ENCODE results near the gene KRT77. TPM values are rescaled to one million over a fixed set of nuclear protein-coding genes. Genes with fewer than 3 reads are reported as not detected.

The KRT77 gene
- polyA plus RNA-seq, 2 donors, result 0.06 TPM; not detected in 1

DNA sequence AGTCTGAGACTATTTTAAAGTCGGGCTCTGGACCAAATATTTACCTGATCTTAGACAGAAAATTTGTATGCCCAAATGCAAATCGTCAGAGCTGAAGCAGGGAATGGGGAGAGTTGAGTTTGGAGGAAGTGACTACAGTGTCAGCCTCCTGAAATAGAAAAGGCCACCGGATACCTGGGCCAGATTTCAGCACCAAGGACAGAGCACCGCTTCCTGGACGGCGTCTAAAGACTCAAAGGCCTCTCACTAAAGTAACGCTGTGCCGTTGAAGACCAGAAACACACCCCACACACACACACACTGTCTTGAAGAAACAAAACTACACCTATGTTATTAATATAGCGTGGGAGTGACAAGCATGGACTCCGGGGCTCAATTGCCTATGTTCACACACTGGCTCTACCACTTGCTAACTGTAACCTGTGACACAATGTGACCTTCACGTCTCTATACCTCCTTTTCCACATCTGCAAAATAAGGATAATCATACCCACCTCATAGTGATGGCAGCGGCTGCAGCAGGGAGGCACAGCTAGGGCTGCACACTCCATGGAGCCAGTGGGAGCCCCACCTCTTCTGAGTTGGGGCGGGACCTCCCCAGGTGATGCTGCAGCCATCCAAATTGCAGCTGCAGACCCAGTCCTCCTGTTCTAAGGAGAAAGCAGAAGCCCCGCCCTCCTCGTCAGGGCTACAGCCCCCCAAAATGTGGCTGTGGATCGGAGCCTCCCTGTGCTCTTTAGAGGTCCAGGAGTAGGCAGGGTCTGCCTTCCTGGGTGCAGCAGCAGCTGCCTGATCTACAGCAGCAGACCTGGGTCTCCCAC, 38.3 kb upstream of the KRT77 start:
- no peak overlapping the region for H3K4me3 ChIP-seq (ENCODE audit: low read depth in 1 of 2, low read length in 2 of 2)
- H3K9me3 ChIP-seq (ENCODE audit: control insufficient read depth in 2 of 2, insufficient read depth in 1 of 2, low read depth in 1 of 2, low read length in 1 of 2), result peaks cover 0 to 2% of the 10 kb centered on the region in 2 donors
- 18 to 20% methylated on average over 16 of the region's 16 CpGs for WGBS, 2 donors
- no peak overlapping the region for H3K27ac ChIP-seq (ENCODE audit: low read depth in 2 of 2, low read length in 1 of 2)
- H3K36me3 ChIP-seq (ENCODE audit: control insufficient read depth in 2 of 2, insufficient read depth in 2 of 2, low read length in 1 of 2), result no peaks in the 10 kb centered on the region
- no peaks in the 10 kb centered on the region for H3K4me1 ChIP-seq (ENCODE audit: control insufficient read depth in 2 of 2, insufficient read depth in 2 of 2, low read length in 1 of 2)
- peaks cover 0 to 6% of the 10 kb centered on the region in 2 donors for H3K27me3 ChIP-seq (ENCODE audit: control insufficient read depth in 1 of 2, insufficient read depth in 2 of 2, low read length in 2 of 2)

DNA sequence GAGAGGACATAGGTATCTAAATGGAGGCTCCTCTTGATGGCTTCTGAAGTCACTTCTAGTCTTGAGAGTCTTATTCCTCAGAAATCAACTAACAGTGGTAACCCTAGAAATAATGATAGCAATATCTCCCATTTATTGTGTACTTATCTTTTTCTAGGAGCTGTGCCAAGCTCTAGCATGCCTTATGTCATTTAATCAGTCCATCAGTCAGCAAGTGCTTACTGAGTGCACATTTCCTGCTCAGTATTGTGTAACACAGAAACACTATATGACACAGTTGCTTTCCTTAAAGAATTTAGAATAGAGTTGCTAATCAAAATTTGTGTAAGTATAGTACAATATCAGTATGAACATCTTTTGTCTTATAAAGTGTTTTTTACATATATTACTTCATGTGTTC, 37.3 kb upstream of the KRT77 start:
- H3K36me3 ChIP-seq (ENCODE audit: control insufficient read depth in 2 of 2, insufficient read depth in 2 of 2, low read length in 1 of 2), result no peaks in the 10 kb centered on the region
- no peak overlapping the region for H3K4me3 ChIP-seq (ENCODE audit: low read depth in 1 of 2, low read length in 2 of 2)
- H3K4me1 ChIP-seq (ENCODE audit: control insufficient read depth in 2 of 2, insufficient read depth in 2 of 2, low read length in 1 of 2), result no peaks in the 10 kb centered on the region
- peaks cover 0 to 6% of the 10 kb centered on the region in 2 donors for H3K27me3 ChIP-seq (ENCODE audit: control insufficient read depth in 1 of 2, insufficient read depth in 2 of 2, low read length in 2 of 2)
- H3K27ac ChIP-seq (ENCODE audit: low read depth in 2 of 2, low read length in 1 of 2), result no peak overlapping the region
- H3K9me3 ChIP-seq (ENCODE audit: control insufficient read depth in 2 of 2, insufficient read depth in 1 of 2, low read depth in 1 of 2, low read length in 1 of 2), result peaks cover 0 to 2% of the 10 kb centered on the region in 2 donors

DNA sequence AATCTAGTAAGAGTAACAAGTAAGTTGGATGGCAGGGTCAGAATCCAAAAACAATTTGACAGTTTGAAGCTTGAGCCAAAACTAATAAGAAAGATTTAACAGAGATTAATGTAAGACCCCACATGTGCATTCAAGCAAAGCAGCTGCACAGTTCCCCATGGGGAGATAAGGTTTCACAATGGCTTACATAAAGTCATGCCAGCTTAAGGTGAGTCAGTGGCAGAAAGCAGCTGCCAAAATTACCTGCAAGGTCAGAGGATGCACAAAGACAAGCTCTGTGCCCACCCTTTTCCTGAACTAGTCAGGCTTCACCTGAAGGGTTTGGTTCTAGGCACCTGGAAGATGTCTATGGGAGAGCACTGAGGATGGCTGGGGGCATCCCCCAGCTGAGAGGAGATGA, 36.6 kb upstream of the KRT77 start:
- H3K4me3 ChIP-seq (ENCODE audit: low read depth in 1 of 2, low read length in 2 of 2), result no peak overlapping the region
- peaks cover 0 to 2% of the 10 kb centered on the region in 2 donors for H3K9me3 ChIP-seq (ENCODE audit: control insufficient read depth in 2 of 2, insufficient read depth in 1 of 2, low read depth in 1 of 2, low read length in 1 of 2)
- no peaks in the 10 kb centered on the region for H3K27me3 ChIP-seq (ENCODE audit: control insufficient read depth in 1 of 2, insufficient read depth in 2 of 2, low read length in 2 of 2)
- no peak overlapping the region for H3K27ac ChIP-seq (ENCODE audit: low read depth in 2 of 2, low read length in 1 of 2)
- no peaks in the 10 kb centered on the region for H3K36me3 ChIP-seq (ENCODE audit: control insufficient read depth in 2 of 2, insufficient read depth in 2 of 2, low read length in 1 of 2)
- no peaks in the 10 kb centered on the region for H3K4me1 ChIP-seq (ENCODE audit: control insufficient read depth in 2 of 2, insufficient read depth in 2 of 2, low read length in 1 of 2)

DNA sequence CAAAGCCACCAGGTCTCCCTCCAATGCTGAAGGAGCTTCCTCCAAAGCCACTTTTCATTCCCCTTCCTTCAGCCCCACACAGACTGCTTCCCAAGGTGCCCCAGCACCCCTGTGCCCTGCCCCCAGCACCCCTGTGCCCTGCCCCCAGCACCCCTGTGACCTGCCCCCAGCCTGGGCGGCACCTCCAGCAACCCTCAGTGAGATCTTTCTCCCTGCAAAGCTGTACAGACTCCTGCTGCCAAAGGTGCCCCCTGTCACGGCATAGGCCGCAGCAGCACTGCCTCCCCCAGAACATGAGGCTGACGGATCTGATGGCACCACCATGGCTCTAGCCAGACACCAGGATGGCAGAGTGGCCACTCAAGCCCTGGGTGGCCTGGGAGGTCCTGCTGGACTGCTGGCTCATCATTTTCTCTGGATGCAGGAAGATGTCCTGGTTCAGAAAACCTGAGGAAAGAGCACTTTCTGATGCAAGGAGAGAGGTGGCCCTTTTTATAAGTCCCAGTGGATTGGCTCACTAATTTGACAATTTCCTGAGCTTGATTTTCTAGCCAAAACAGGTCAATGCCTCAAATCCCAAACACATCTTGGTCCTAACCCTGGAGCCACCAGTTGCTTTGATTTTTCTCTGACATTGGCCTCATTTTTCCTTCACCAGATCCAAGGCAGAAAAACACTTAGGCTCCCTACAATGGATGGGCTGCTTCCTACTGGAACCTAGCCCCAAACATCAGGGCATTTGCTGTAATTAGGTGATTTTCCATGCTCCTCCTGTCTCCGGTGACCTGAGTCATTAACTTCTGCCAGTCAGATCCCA, 32.7 kb upstream of the KRT77 start:
- no peaks in the 10 kb centered on the region for H3K36me3 ChIP-seq (ENCODE audit: control insufficient read depth in 2 of 2, insufficient read depth in 2 of 2, low read length in 1 of 2)
- no peak overlapping the region for H3K4me3 ChIP-seq (ENCODE audit: low read depth in 1 of 2, low read length in 2 of 2)
- H3K27ac ChIP-seq (ENCODE audit: low read depth in 2 of 2, low read length in 1 of 2), result no peak overlapping the region
- H3K9me3 ChIP-seq (ENCODE audit: control insufficient read depth in 2 of 2, insufficient read depth in 1 of 2, low read depth in 1 of 2, low read length in 1 of 2), result peaks cover 0 to 3% of the 10 kb centered on the region in 2 donors
- 69 to 71% methylated on average over 5 of the region's 5 CpGs for WGBS, 2 donors
- H3K4me1 ChIP-seq (ENCODE audit: control insufficient read depth in 2 of 2, insufficient read depth in 2 of 2, low read length in 1 of 2), result no peaks in the 10 kb centered on the region
- H3K27me3 ChIP-seq (ENCODE audit: control insufficient read depth in 1 of 2, insufficient read depth in 2 of 2, low read length in 2 of 2), result no peaks in the 10 kb centered on the region

DNA sequence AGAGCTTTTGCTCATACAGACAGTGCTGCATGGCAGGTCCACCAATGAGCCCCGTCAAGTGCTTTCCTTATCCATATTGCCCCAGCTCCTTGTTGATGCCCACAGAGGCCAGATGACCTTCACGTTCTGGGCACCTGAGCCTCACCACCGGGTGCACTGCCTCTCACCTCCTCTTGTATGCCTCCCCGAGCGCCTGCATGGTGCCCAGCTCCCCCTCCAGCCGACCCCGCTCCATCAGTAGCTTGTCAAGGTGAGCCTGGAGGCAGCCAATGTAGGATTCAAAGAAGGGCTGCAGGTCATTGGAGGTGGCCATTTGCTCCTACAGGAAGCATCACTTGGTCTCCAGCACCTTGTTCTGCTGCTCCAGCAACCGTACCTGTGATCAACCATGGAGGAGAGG, 31.8 kb upstream of the KRT77 start:
- Histone ChIP-seq H3K4me3 (ENCODE audit: low read depth in 1 of 2, low read length in 2 of 2) (no peak overlapping the region), H3K27ac (ENCODE audit: low read depth in 2 of 2, low read length in 1 of 2) (no peak overlapping the region), H3K27me3 (ENCODE audit: control insufficient read depth in 1 of 2, insufficient read depth in 2 of 2, low read length in 2 of 2) (no peaks in the 10 kb centered on the region), H3K9me3 (ENCODE audit: control insufficient read depth in 2 of 2, insufficient read depth in 1 of 2, low read depth in 1 of 2, low read length in 1 of 2) (peaks cover 0 to 3% of the 10 kb centered on the region in 2 donors), H3K4me1 (ENCODE audit: control insufficient read depth in 2 of 2, insufficient read depth in 2 of 2, low read length in 1 of 2) (no peaks in the 10 kb centered on the region), H3K36me3 (ENCODE audit: control insufficient read depth in 2 of 2, insufficient read depth in 2 of 2, low read length in 1 of 2) (no peaks in the 10 kb centered on the region)
- 70 to 78% methylated on average over 8 of the region's 8 CpGs for WGBS, 2 donors

DNA sequence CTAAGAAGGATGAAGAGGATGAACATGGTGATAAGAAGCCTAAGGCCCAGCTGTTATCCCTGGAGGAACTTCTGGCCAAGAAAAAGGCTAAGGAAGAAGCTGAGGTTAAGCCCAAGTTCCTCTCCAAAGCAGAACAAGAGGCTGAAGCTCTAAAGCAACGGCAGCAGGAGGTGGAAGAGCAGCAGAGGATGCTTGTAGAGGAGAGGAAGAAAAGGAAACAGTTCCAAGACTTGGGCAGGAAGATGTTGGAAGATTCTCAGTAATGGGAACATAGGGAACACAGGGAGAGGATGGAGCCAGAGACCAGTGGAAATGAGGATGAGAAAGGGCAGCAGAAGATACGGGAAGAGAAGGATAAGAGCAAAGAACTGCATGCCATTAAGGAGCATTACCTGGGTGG, 27.5 kb upstream of the KRT77 start:
- 43 to 67% methylated on average over 2 of the region's 2 CpGs for WGBS, 2 donors
- no peaks in the 10 kb centered on the region for H3K27me3 ChIP-seq (ENCODE audit: control insufficient read depth in 1 of 2, insufficient read depth in 2 of 2, low read length in 2 of 2)
- H3K27ac ChIP-seq (ENCODE audit: low read depth in 2 of 2, low read length in 1 of 2), result no peak overlapping the region
- no peaks in the 10 kb centered on the region for H3K4me1 ChIP-seq (ENCODE audit: control insufficient read depth in 2 of 2, insufficient read depth in 2 of 2, low read length in 1 of 2)
- H3K9me3 ChIP-seq (ENCODE audit: control insufficient read depth in 2 of 2, insufficient read depth in 1 of 2, low read depth in 1 of 2, low read length in 1 of 2), result peaks cover 0 to 3% of the 10 kb centered on the region in 2 donors
- H3K36me3 ChIP-seq (ENCODE audit: control insufficient read depth in 2 of 2, insufficient read depth in 2 of 2, low read length in 1 of 2), result no peaks in the 10 kb centered on the region
- no peak overlapping the region for H3K4me3 ChIP-seq (ENCODE audit: low read depth in 1 of 2, low read length in 2 of 2)

DNA sequence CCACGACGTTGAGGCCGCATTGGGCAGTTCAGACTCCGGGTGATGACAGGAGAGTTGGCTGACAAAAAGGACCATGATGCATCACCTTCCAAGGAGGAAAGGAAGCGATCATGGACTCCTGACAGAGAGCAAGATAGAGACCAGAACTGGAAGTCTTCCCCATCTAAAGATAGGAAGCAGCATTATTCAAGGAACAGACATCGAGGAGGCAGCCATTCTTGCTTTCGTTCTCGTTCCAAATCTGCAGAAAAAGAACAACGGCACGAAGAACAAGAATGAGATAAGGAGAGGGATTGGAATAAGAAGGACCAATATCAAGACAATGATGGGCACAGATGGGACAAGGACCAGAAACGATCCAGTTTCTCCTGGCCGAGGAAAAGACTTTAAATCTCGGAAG, 27.1 kb upstream of the KRT77 start:
- whole genome bisulfite sequencing, 2 donors, result 84 to 89% methylated on average over 13 of the region's 13 CpGs
- H3K9me3 ChIP-seq (ENCODE audit: control insufficient read depth in 2 of 2, insufficient read depth in 1 of 2, low read depth in 1 of 2, low read length in 1 of 2), result peaks cover 0 to 3% of the 10 kb centered on the region in 2 donors
- H3K4me1 ChIP-seq (ENCODE audit: control insufficient read depth in 2 of 2, insufficient read depth in 2 of 2, low read length in 1 of 2), result no peaks in the 10 kb centered on the region
- no peaks in the 10 kb centered on the region for H3K27me3 ChIP-seq (ENCODE audit: control insufficient read depth in 1 of 2, insufficient read depth in 2 of 2, low read length in 2 of 2)
- no peak overlapping the region for H3K27ac ChIP-seq (ENCODE audit: low read depth in 2 of 2, low read length in 1 of 2)
- no peak overlapping the region for H3K4me3 ChIP-seq (ENCODE audit: low read depth in 1 of 2, low read length in 2 of 2)
- no peaks in the 10 kb centered on the region for H3K36me3 ChIP-seq (ENCODE audit: control insufficient read depth in 2 of 2, insufficient read depth in 2 of 2, low read length in 1 of 2)

DNA sequence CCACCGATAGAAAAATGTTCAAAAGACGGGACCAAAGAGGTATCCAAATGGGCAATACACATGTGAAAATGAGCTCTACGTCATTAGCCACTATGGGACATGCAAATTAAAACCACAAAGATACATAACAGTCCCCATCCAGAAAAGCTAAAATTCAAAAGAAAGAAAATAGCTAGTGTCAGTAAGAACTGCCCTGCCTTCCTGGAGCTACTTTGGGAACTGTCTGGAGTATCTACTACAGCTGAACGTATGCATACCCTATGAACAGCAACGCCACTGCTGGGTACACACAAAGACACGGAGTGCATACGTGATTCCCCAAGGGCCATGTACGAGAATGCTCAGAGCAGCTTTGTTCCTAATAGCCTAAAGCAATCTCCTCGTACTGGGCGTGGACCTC, 25.8 kb upstream of the KRT77 start:
- no peak overlapping the region for H3K4me3 ChIP-seq (ENCODE audit: low read depth in 1 of 2, low read length in 2 of 2)
- H3K27me3 ChIP-seq (ENCODE audit: control insufficient read depth in 1 of 2, insufficient read depth in 2 of 2, low read length in 2 of 2), result no peaks in the 10 kb centered on the region
- H3K27ac ChIP-seq (ENCODE audit: low read depth in 2 of 2, low read length in 1 of 2), result no peak overlapping the region
- no peaks in the 10 kb centered on the region for H3K36me3 ChIP-seq (ENCODE audit: control insufficient read depth in 2 of 2, insufficient read depth in 2 of 2, low read length in 1 of 2)
- 74 to 79% methylated on average over 10 of the region's 10 CpGs for WGBS, 2 donors
- peaks cover 0 to 3% of the 10 kb centered on the region in 2 donors for H3K9me3 ChIP-seq (ENCODE audit: control insufficient read depth in 2 of 2, insufficient read depth in 1 of 2, low read depth in 1 of 2, low read length in 1 of 2)
- no peaks in the 10 kb centered on the region for H3K4me1 ChIP-seq (ENCODE audit: control insufficient read depth in 2 of 2, insufficient read depth in 2 of 2, low read length in 1 of 2)

DNA sequence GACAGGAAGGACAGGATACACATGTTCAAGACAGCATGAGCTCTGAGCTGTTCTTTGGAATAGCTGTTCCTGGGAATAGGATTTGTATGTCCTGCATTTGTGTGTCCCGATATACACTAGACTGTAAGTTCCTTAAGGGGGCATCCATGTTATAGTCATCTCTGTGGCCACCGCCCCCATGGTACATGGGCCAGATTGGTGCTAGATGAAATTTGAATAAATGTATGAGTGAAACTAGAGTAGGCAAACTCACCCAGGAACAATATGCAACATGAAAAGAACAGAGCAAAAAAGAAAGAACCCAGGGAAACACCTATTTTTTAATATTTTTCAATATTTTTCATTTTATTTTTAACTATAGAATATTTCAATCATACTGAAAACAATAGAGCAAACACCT, 25.1 kb upstream of the KRT77 start:
- H3K9me3 ChIP-seq (ENCODE audit: control insufficient read depth in 2 of 2, insufficient read depth in 1 of 2, low read depth in 1 of 2, low read length in 1 of 2), result peaks cover 0 to 3% of the 10 kb centered on the region in 2 donors
- WGBS, 2 donors, result 86 to 92% methylated on average over 2 of the region's 2 CpGs
- no peak overlapping the region for H3K4me3 ChIP-seq (ENCODE audit: low read depth in 1 of 2, low read length in 2 of 2)
- H3K4me1 ChIP-seq (ENCODE audit: control insufficient read depth in 2 of 2, insufficient read depth in 2 of 2, low read length in 1 of 2), result no peaks in the 10 kb centered on the region
- H3K27ac ChIP-seq (ENCODE audit: low read depth in 2 of 2, low read length in 1 of 2), result no peak overlapping the region
- H3K36me3 ChIP-seq (ENCODE audit: control insufficient read depth in 2 of 2, insufficient read depth in 2 of 2, low read length in 1 of 2), result no peaks in the 10 kb centered on the region
- H3K27me3 ChIP-seq (ENCODE audit: control insufficient read depth in 1 of 2, insufficient read depth in 2 of 2, low read length in 2 of 2), result no peaks in the 10 kb centered on the region
